Measurements from ENCODE around the gene CFAP46. TPM values are rescaled to one million over a fixed set of nuclear protein-coding genes. Genes with fewer than 3 reads are reported as not detected.
A peak's percentile ranks its signal among the peaks of the same experiment; 100 is the strongest.

The CFAP46 gene
- total RNA-seq, result 12.5 and 15.4 TPM in 2 replicates
- long read RNA-seq, partial matches to known transcripts, result 1 of 15 reads
- long read RNA-seq, other reads (novel, unspliced or antisense), result 11 of 15 reads

DNA sequence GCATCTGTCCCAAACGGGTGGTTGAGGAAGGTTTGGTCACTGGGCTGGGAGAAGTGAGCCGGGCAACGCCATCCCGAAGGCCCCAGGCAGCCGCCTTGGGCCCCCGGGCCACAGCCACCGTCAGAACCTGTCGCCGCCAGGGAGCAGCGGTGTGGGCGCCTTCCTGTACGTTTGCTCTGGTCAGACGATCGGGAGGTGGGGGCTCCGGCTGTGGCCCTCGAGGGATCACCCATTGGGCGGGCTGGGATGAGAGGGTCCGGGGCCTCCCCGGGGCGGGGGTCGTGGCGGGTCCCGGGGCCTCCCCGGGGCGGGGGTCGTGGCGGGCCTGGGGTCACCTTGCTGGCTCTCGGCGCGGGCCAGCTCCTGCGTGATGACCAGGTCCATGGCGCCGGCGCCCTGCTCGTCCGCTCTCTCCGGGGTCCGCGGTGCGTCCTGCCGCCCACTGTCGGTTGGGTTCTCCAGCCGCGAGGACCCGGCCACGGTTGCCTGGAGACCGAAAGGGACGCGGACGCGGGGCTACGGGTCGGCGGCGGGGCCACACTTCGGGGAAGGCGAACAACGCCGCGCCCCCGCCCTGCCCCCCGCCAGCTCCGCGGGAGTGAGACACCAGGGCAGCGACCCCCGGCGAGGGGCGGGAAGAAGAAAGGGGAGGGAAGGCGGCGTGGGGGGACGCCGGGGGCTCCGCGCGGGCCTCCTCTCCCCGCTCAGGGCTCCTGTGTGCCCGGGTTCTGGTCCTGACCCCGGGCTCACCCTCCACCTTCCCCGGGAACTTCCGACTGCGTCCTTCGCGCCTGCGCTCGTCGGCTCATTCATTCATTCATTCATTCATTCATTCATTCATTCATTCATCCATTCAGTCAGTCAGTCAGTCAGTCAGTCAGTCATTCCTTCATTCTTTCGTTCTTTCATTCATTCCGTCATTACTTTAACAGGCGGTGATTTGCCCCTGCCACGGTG is at the start of gene CFAP46:
TSS of gene CFAP46 (minus strand) at position 470 of the 957 bp plus-strand sequence. CDS start at position 384, 86 bp downstream.
- H3K27me3 Mint-ChIP-seq, result peaks cover 21% of the 10 kb centered on the region
- DNase-seq (ENCODE audit: low spot score, unreplicated experiment), result peak; percentile 72
- H3K9me3 Mint-ChIP-seq (ENCODE audit: low read depth), result no peaks in the 10 kb centered on the region
- H3K27ac Mint-ChIP-seq, result peak within 1 kb of the TSS; percentile 78
- H3K4me1 Mint-ChIP-seq (ENCODE audit: low read depth), result peaks cover 7% of the 10 kb centered on the region
- TF ChIP-seq, protein P1, sequence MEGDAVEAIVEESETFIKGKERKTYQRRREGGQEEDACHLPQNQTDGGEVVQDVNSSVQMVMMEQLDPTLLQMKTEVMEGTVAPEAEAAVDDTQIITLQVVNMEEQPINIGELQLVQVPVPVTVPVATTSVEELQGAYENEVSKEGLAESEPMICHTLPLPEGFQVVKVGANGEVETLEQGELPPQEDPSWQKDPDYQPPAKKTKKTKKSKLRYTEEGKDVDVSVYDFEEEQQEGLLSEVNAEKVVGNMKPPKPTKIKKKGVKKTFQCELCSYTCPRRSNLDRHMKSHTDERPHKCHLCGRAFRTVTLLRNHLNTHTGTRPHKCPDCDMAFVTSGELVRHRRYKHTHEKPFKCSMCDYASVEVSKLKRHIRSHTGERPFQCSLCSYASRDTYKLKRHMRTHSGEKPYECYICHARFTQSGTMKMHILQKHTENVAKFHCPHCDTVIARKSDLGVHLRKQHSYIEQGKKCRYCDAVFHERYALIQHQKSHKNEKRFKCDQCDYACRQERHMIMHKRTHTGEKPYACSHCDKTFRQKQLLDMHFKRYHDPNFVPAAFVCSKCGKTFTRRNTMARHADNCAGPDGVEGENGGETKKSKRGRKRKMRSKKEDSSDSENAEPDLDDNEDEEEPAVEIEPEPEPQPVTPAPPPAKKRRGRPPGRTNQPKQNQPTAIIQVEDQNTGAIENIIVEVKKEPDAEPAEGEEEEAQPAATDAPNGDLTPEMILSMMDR (IDR thresholded peaks at IDR 0.05; ENCODE audit: unreplicated experiment), result peak; percentile 24
- H3K4me3 Mint-ChIP-seq (ENCODE audit: low read depth), result peak within 1 kb of the TSS; percentile 88
- peaks cover 3% of the 10 kb centered on the region for H3K36me3 Mint-ChIP-seq (ENCODE audit: insufficient read depth)

DNA sequence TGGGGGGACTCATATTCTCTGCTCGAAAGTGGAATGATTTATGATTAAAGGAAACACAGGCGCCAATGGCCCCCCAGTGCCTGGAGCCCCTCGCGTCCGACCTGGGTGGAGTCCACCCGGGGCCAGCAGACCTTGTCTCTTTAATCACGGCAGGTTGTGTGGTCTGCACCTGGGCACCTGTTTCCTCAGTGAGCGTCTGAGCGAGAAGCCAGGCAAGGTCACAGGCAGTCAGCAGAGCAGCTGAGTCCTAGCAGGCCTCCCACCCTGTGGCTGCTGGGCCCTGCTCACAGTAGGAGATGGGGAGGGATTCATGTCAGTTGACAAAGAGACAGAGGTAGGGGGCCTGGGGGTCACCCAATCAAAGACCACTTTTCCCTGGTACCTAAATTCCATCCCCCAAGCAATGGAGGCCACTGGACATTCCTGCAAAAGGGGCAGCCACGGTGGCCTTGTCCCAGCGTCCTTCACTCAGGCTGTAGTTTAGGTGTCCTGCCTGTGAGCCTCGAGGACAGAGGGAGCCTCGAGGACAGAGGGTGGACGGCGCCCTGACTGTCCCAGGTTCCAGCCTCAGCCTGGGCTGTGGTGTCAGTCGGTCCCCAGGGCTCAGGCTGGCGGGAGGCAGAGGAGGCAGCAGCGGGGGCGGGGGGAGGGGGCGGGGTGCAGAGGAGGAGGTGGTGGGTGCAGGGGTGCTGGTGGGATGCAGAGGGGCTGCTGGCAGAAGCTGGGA is 49.5 kb upstream of the CFAP46 start:
- no peaks in the 10 kb centered on the region for H3K9me3 Mint-ChIP-seq (ENCODE audit: low read depth)
- peaks cover 20% of the 10 kb centered on the region for H3K27me3 Mint-ChIP-seq
- no peaks in the 10 kb centered on the region for H3K36me3 Mint-ChIP-seq (ENCODE audit: insufficient read depth)
- H3K4me1 Mint-ChIP-seq (ENCODE audit: low read depth), result no peaks in the 10 kb centered on the region
- no peak overlapping the region for H3K27ac Mint-ChIP-seq
- TF ChIP-seq, protein P1 (IDR thresholded peaks at IDR 0.05; ENCODE audit: unreplicated experiment), result no peak
- DNase-seq (ENCODE audit: low spot score, unreplicated experiment), result no peak
- no peak overlapping the region for H3K4me3 Mint-ChIP-seq (ENCODE audit: low read depth)

DNA sequence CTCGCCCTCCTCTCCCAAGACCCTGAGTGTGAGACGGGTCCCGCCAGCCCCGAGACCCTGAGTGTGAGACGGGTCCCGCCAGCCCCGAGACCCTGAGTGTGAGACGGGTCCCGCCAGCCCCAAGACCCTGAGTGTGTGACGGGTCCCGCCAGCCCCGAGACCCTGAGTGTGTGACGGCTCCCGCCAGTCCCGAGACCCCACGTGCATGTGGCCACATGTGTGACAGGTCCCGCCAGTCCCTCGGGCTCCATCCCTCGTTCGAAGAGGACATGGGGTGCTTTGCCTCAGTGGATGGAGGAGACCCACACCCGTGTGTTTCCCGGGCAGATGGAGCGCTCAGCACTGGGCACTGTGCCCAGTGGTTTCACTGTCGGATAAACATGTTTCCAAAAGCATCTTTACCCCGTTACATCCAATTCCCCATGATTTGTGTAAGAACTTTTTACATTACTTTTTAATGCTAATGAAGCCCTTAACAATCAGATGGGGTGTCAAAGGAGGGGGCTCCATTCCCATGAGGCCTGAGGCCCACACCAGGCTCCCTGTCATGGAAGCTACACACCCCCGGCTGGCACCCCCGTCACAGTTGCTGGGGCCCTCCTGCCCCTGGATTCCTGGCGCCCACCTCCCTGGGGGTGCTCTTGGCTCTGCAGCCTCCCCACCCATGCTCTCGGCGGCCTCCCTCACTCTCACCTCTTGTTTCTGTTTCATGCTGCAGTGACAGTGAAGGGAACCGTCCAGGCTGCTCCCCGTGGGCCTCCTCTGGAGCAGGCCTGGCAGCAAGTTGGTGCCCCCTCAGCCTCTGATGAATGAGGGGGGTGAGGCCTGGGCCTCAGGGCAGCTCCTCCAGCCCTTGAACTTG is 48.5 kb upstream of the CFAP46 start:
- Mint-ChIP-seq H3K27ac (no peak overlapping the region), H3K4me1 (ENCODE audit: low read depth) (no peaks in the 10 kb centered on the region), H3K4me3 (ENCODE audit: low read depth) (no peak overlapping the region), H3K36me3 (ENCODE audit: insufficient read depth) (no peaks in the 10 kb centered on the region), H3K27me3 (peaks cover 18% of the 10 kb centered on the region), H3K9me3 (ENCODE audit: low read depth) (no peaks in the 10 kb centered on the region)
- DNase-seq (ENCODE audit: low spot score, unreplicated experiment), result no peak
- TF ChIP-seq, protein P1 (IDR thresholded peaks at IDR 0.05; ENCODE audit: unreplicated experiment), result no peak

DNA sequence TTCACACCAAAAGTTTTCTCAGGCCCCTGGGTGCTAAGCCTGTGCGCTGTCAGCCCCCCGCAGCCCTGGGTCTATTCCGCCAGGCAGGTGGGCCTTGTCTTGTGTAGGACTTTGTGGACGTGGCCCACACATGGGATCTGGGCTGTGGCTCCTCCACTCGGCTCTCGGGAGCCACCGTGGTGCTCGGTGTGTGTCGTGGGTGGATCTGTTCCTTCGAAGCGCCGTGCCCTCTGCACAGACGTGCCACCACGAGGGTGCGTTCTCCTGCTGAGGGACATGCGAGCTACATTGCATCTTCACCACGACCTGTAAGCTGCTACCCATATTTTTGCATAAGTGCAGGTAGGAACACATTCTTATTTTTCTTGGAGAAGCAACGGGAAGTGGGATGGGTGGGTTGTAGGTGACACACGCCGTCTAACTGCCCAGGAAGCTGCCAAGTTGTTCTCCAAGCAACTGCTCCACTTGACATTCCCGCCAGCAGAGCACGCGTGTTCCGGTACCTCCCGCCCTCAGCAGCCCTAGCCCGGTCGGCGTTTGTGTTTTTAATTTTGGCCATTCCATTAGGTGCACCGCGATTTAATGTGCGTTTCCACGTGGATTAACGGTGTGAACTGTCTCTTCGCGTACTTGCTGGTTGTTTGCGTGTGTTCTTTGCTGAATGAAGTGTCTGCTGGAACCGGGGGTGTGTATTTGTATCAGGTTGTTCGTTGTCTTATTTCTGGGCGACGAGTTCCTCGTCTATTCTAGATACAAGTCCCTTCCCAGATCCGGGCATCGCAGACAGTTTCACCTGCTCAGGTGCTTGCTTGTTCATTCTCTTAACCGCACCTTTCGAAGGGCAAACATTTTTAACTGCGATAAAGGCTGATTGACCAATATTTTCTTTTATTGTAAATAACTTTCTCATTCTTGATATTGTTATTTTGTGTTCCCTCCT is 47.4 kb upstream of the CFAP46 start:
- TF ChIP-seq, protein P1 (IDR thresholded peaks at IDR 0.05; ENCODE audit: unreplicated experiment), result no peak
- Mint-ChIP-seq H3K27ac (no peak overlapping the region), H3K9me3 (ENCODE audit: low read depth) (no peaks in the 10 kb centered on the region), H3K36me3 (ENCODE audit: insufficient read depth) (no peaks in the 10 kb centered on the region), H3K4me1 (ENCODE audit: low read depth) (no peaks in the 10 kb centered on the region), H3K27me3 (peaks cover 18% of the 10 kb centered on the region), H3K4me3 (ENCODE audit: low read depth) (no peak overlapping the region)
- DNase-seq (ENCODE audit: low spot score, unreplicated experiment), result no peak
